ENCODE measurements around the gene EFNA5.

DNA sequence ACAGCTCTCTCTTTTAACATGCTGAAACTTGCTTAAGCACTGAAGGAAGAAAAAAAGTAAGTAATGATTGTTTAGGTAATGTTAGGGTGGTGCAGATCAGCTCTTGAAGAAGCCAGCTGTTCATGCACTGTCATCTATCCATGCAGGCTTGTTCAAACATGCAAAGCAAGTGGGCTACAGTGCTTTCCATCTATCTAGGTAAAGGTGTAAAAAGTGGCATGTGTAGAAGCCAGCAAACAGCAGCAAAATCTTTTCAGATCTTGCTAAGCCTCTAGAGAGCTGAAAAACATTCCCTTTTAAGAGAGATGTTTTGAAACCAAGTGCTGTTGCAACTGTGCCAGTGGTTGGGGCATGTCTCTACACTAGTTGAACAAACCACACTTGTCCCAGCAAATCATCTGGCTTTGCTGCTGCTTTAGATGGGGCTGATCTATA, 214.4 kb downstream of the EFNA5 start:
- TF ChIP-seq POLR2AphosphoS5 (IDR thresholded peaks at IDR 0.05; ENCODE audit: low read depth, low read length) (no peak), FOSL1 (IDR thresholded peaks at IDR 0.05; ENCODE audit: low read depth) (no peak)
- TF ChIP-seq, protein P1, sequence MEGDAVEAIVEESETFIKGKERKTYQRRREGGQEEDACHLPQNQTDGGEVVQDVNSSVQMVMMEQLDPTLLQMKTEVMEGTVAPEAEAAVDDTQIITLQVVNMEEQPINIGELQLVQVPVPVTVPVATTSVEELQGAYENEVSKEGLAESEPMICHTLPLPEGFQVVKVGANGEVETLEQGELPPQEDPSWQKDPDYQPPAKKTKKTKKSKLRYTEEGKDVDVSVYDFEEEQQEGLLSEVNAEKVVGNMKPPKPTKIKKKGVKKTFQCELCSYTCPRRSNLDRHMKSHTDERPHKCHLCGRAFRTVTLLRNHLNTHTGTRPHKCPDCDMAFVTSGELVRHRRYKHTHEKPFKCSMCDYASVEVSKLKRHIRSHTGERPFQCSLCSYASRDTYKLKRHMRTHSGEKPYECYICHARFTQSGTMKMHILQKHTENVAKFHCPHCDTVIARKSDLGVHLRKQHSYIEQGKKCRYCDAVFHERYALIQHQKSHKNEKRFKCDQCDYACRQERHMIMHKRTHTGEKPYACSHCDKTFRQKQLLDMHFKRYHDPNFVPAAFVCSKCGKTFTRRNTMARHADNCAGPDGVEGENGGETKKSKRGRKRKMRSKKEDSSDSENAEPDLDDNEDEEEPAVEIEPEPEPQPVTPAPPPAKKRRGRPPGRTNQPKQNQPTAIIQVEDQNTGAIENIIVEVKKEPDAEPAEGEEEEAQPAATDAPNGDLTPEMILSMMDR (IDR thresholded peaks at IDR 0.05 in 2 of 3, conservative IDR thresholded peaks at IDR 0.05 in 1 of 3; ENCODE audit: borderline replicate concordance in 1 of 3, insufficient read depth in 1 of 3, low read depth in 2 of 3, low read length in 2 of 3) = no peak
- TF ChIP-seq, protein P2, sequence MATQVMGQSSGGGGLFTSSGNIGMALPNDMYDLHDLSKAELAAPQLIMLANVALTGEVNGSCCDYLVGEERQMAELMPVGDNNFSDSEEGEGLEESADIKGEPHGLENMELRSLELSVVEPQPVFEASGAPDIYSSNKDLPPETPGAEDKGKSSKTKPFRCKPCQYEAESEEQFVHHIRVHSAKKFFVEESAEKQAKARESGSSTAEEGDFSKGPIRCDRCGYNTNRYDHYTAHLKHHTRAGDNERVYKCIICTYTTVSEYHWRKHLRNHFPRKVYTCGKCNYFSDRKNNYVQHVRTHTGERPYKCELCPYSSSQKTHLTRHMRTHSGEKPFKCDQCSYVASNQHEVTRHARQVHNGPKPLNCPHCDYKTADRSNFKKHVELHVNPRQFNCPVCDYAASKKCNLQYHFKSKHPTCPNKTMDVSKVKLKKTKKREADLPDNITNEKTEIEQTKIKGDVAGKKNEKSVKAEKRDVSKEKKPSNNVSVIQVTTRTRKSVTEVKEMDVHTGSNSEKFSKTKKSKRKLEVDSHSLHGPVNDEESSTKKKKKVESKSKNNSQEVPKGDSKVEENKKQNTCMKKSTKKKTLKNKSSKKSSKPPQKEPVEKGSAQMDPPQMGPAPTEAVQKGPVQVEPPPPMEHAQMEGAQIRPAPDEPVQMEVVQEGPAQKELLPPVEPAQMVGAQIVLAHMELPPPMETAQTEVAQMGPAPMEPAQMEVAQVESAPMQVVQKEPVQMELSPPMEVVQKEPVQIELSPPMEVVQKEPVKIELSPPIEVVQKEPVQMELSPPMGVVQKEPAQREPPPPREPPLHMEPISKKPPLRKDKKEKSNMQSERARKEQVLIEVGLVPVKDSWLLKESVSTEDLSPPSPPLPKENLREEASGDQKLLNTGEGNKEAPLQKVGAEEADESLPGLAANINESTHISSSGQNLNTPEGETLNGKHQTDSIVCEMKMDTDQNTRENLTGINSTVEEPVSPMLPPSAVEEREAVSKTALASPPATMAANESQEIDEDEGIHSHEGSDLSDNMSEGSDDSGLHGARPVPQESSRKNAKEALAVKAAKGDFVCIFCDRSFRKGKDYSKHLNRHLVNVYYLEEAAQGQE (IDR thresholded peaks at IDR 0.05; ENCODE audit: low read depth) = no peak
